Fibroblast of skin of scalp (primary cell): ENCODE measurements around the gene LAMC3.

Source experiments
- DNase-seq: peaks from one replicate; pipeline ENCODE4 v3.0.0-alpha.2; 2013

Gene LAMC3

GRCh38 chr9:130979591-130980385 lies 29.2 kb upstream of the LAMC3 start:
- no peak for DNase-seq

- DNase-seq: no peak
Measured at GRCh38 chr9:130980526-130980925, 28.4 kb upstream of the LAMC3 start.

GRCh38 chr9:130981002-130981755 lies 27.8 kb upstream of the LAMC3 start:
- no peak for DNase-seq

GRCh38 chr9:130981756-130982137 lies 27.2 kb upstream of the LAMC3 start:
- no peak for DNase-seq

- no peak for DNase-seq
Measured at GRCh38 chr9:130982636-130983358, 26.2 kb upstream of the LAMC3 start.

- DNase-seq: no peak
Measured at GRCh38 chr9:130983359-130983670, 25.7 kb upstream of the LAMC3 start.

- DNase-seq: no peak
Measured at GRCh38 chr9:130983970-130984369, 25.0 kb upstream of the LAMC3 start.

- no peak for DNase-seq
Measured at GRCh38 chr9:130984521-130984920, 24.5 kb upstream of the LAMC3 start.

- no peak for DNase-seq
Measured at GRCh38 chr9:130985029-130985428, 23.9 kb upstream of the LAMC3 start.

- no peak for DNase-seq
Measured at GRCh38 chr9:130985606-130986162, 23.3 kb upstream of the LAMC3 start.

- no peak for DNase-seq
Measured at GRCh38 chr9:130986356-130986965, 22.5 kb upstream of the LAMC3 start.

GRCh38 chr9:130987054-130987453 lies 21.9 kb upstream of the LAMC3 start:
- DNase-seq: no peak

- peak; percentile 31 for DNase-seq
Measured at GRCh38 chr9:130987738-130988399, 21.1 kb upstream of the LAMC3 start.

GRCh38 chr9:130988400-130988747 lies 20.6 kb upstream of the LAMC3 start:
- no peak for DNase-seq

- no peak for DNase-seq
Measured at GRCh38 chr9:130988905-130989304, 20.1 kb upstream of the LAMC3 start.

- no peak for DNase-seq
Measured at GRCh38 chr9:130989391-130989790, 19.6 kb upstream of the LAMC3 start.

GRCh38 chr9:130989891-130990290 lies 19.1 kb upstream of the LAMC3 start:
- no peak for DNase-seq

- no peak for DNase-seq
Measured at GRCh38 chr9:130990306-130990977, 18.5 kb upstream of the LAMC3 start.

- DNase-seq: no peak
Measured at GRCh38 chr9:130990978-130991777, 17.8 kb upstream of the LAMC3 start.

- DNase-seq: no peak
Measured at GRCh38 chr9:130991778-130992681, 16.9 kb upstream of the LAMC3 start.
